NCI-H2227 (cell line): ENCODE results near the gene LDLRAD4.

Experiments
- DNase-seq: peaks from one replicate; lab custom pipeline; 2025; ENCODE audit not compliant: unreplicated experiment; lab: John Stamatoyannopoulos, UW

The LDLRAD4 gene

GRCh38 chr18:13201292-13201691, 17.3 kb upstream of the LDLRAD4 start:
- no peak for DNase-seq

- DNase-seq: no peak
Measured at GRCh38 chr18:13202571-13202970, 16.0 kb upstream of the LDLRAD4 start.

- DNase-seq: no peak
Measured at GRCh38 chr18:13206301-13206700, 12.3 kb upstream of the LDLRAD4 start.

GRCh38 chr18:13207294-13207693, 11.3 kb upstream of the LDLRAD4 start:
- DNase-seq: no peak

GRCh38 chr18:13211534-13211933, 7.0 kb upstream of the LDLRAD4 start:
- no peak for DNase-seq

GRCh38 chr18:13213036-13213795, 5.3 kb upstream of the LDLRAD4 start:
- DNase-seq: no peak

- no peak for DNase-seq
Measured at GRCh38 chr18:13214609-13215008, 4.0 kb upstream of the LDLRAD4 start.

GRCh38 chr18:13216092-13216582, 2.4 kb upstream of the LDLRAD4 start:
- DNase-seq: peak; percentile 69

GRCh38 chr18:13216711-13217465, 1.7 kb upstream of the LDLRAD4 start:
- peak; percentile 71 for DNase-seq

- DNase-seq: peak; percentile 62
Measured at GRCh38 chr18:13217466-13217961, 1.0 kb upstream of the LDLRAD4 start.

- peak; percentile 39 for DNase-seq
Measured at GRCh38 chr18:13217971-13218367, 591 bp upstream of the LDLRAD4 start.

- no peak for DNase-seq
Measured at GRCh38 chr18:13218997-13219396, 437 bp downstream of the LDLRAD4 start.

- DNase-seq: no peak
Measured at GRCh38 chr18:13219593-13220159, 1.1 kb downstream of the LDLRAD4 start.

GRCh38 chr18:13220361-13220991, 1.9 kb downstream of the LDLRAD4 start:
- DNase-seq: no peak

- peak; percentile 64 for DNase-seq
Measured at GRCh38 chr18:13221869-13222855, 3.6 kb downstream of the LDLRAD4 start.

GRCh38 chr18:13222856-13223281, 4.3 kb downstream of the LDLRAD4 start:
- no peak for DNase-seq

- peak; percentile 9 for DNase-seq
Measured at GRCh38 chr18:13223311-13224143, 5.0 kb downstream of the LDLRAD4 start.

GRCh38 chr18:13225261-13225660, 6.7 kb downstream of the LDLRAD4 start:
- no peak for DNase-seq

GRCh38 chr18:13226533-13227144, 8.1 kb downstream of the LDLRAD4 start:
- DNase-seq: no peak
